HCT116 (cell line): ENCODE measurements around the gene ARMH3.

ENCODE experiments used
- POLR2A ChIP-seq: IDR thresholded peaks from 2 replicates; pipeline ENCODE4 v1.7.0; 2011; ENCODE audit warnings: borderline replicate concordance; ENCODE audit not compliant: insufficient read depth, insufficient read length; ENCODE audit errors: extremely low read depth
- POLR2AphosphoS5 ChIP-seq: IDR thresholded peaks from 2 replicates; pipeline ENCODE4 v1.6.1; 2011; ENCODE audit warnings: mild to moderate bottlenecking, low read depth, low read length, moderate library complexity
- RAD21 ChIP-seq: IDR thresholded peaks from 2 replicates; pipeline ENCODE4 v1.6.1; 2012; ENCODE audit warnings: low read depth, mild to moderate bottlenecking
- TF ChIP-seq, protein P1 (sequence below): IDR thresholded peaks from 2 replicates; pipeline ENCODE4 v1.6.1; 2011; ENCODE audit warnings: mild to moderate bottlenecking, low read length, moderate library complexity; ENCODE audit not compliant: insufficient replicate concordance; ENCODE audit errors: extremely low read depth
- TF ChIP-seq, protein P2 (sequence below), 3 experiments: fragments of 200-600 bp in 1 of 3; sonication (generic) in 1 of 3; IDR thresholded peaks in 2 of 3; conservative IDR thresholded peaks in 1 of 3; 2 replicates each; pipeline ENCODE4 v1.5.1; 2012 to 2017; ENCODE audit warnings: low read depth in 2 of 3, low read length in 2 of 3, antibody characterized with exemption in 1 of 3, borderline replicate concordance in 1 of 3, control low read depth in 1 of 3, mild to moderate bottlenecking in 1 of 3, mixed read lengths in 1 of 3, mixed run types in 1 of 3, moderate library complexity in 1 of 3; ENCODE audit not compliant: insufficient read depth in 1 of 3
- TF ChIP-seq, protein P3 (sequence below): IDR thresholded peaks from 2 replicates; pipeline ENCODE4 v1.6.1; 2012
- TF ChIP-seq, protein P4 (sequence below): IDR thresholded peaks from 2 replicates; pipeline ENCODE4 v1.6.1; 2012; ENCODE audit warnings: low read depth

DNA sequence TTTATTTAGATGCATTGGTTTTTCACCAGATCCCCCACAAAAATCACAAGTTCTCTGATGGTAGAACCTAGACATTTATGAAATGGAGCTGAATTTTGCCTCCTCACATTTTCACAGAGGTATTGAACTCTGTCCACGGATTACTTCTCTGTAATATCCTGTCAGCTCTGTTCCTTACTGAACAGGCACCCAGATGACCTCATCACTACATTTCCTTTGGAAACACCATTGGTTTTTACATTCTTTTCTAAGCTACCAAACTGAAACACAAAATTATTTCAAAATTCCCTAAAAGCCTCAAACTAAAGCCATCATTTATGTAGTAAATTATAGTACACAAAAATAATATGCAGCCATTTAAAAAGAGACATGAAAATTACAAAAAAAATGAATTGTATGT, 114.1 kb downstream of the ARMH3 start:
- TF ChIP-seq, protein P1, sequence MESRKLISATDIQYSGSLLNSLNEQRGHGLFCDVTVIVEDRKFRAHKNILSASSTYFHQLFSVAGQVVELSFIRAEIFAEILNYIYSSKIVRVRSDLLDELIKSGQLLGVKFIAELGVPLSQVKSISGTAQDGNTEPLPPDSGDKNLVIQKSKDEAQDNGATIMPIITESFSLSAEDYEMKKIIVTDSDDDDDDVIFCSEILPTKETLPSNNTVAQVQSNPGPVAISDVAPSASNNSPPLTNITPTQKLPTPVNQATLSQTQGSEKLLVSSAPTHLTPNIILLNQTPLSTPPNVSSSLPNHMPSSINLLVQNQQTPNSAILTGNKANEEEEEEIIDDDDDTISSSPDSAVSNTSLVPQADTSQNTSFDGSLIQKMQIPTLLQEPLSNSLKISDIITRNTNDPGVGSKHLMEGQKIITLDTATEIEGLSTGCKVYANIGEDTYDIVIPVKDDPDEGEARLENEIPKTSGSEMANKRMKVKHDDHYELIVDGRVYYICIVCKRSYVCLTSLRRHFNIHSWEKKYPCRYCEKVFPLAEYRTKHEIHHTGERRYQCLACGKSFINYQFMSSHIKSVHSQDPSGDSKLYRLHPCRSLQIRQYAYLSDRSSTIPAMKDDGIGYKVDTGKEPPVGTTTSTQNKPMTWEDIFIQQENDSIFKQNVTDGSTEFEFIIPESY = no peak
- TF ChIP-seq, protein P2, sequence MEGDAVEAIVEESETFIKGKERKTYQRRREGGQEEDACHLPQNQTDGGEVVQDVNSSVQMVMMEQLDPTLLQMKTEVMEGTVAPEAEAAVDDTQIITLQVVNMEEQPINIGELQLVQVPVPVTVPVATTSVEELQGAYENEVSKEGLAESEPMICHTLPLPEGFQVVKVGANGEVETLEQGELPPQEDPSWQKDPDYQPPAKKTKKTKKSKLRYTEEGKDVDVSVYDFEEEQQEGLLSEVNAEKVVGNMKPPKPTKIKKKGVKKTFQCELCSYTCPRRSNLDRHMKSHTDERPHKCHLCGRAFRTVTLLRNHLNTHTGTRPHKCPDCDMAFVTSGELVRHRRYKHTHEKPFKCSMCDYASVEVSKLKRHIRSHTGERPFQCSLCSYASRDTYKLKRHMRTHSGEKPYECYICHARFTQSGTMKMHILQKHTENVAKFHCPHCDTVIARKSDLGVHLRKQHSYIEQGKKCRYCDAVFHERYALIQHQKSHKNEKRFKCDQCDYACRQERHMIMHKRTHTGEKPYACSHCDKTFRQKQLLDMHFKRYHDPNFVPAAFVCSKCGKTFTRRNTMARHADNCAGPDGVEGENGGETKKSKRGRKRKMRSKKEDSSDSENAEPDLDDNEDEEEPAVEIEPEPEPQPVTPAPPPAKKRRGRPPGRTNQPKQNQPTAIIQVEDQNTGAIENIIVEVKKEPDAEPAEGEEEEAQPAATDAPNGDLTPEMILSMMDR (IDR thresholded peaks at IDR 0.05 in 2 of 3, conservative IDR thresholded peaks at IDR 0.05 in 1 of 3; ENCODE audit: borderline replicate concordance in 1 of 3, insufficient read depth in 1 of 3, low read depth in 2 of 3, low read length in 2 of 3) = no peak
- TF ChIP-seq RAD21 (no peak), POLR2A (no peak), POLR2AphosphoS5 (no peak)
- TF ChIP-seq, protein P3, sequence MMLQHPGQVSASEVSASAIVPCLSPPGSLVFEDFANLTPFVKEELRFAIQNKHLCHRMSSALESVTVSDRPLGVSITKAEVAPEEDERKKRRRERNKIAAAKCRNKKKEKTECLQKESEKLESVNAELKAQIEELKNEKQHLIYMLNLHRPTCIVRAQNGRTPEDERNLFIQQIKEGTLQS = no peak
- TF ChIP-seq, protein P4, sequence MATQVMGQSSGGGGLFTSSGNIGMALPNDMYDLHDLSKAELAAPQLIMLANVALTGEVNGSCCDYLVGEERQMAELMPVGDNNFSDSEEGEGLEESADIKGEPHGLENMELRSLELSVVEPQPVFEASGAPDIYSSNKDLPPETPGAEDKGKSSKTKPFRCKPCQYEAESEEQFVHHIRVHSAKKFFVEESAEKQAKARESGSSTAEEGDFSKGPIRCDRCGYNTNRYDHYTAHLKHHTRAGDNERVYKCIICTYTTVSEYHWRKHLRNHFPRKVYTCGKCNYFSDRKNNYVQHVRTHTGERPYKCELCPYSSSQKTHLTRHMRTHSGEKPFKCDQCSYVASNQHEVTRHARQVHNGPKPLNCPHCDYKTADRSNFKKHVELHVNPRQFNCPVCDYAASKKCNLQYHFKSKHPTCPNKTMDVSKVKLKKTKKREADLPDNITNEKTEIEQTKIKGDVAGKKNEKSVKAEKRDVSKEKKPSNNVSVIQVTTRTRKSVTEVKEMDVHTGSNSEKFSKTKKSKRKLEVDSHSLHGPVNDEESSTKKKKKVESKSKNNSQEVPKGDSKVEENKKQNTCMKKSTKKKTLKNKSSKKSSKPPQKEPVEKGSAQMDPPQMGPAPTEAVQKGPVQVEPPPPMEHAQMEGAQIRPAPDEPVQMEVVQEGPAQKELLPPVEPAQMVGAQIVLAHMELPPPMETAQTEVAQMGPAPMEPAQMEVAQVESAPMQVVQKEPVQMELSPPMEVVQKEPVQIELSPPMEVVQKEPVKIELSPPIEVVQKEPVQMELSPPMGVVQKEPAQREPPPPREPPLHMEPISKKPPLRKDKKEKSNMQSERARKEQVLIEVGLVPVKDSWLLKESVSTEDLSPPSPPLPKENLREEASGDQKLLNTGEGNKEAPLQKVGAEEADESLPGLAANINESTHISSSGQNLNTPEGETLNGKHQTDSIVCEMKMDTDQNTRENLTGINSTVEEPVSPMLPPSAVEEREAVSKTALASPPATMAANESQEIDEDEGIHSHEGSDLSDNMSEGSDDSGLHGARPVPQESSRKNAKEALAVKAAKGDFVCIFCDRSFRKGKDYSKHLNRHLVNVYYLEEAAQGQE = no peak
